Measurements from ENCODE around the gene FCGR2B. TPM values are rescaled to one million over a fixed set of nuclear protein-coding genes. Genes with fewer than 3 reads are reported as not detected.
A peak's percentile ranks its signal among the peaks of the same experiment; 100 is the strongest.
"Not testable (repeated sequence)": the region's sequence is repeated elsewhere in the genome, so short reads cannot be mapped to it uniquely, and the experiment has no call there.

Gene FCGR2B
- polyA plus RNA-seq, 1 experiment = not detected

DNA sequence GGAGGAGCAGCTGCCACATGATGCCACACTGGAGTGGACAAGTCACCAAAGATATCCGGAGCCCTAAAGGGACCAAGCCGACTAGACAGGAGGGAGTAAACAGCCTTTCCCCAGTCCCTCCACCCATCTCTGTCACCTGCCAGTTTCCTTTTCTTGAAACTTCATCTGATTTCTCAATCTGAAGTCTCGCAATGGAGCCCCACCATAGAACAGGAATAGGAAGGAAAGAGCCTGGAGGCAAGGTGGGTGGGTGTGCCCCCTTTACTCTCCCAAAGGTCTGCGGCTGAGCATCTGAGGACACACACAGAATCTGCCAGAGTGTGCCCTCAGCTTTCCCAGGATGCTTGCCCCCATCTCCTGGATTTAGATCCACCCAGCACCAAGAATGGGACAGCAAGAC is 31.9 kb upstream of the FCGR2B start, which contains the start of gene FCGR3B:
TSS of gene FCGR3B (minus strand) at position 101 of the 400 bp plus-strand sequence. CDS start at position 19, 82 bp downstream.
- Histone ChIP-seq H3K9me3 (ENCODE audit: control insufficient read depth, insufficient read depth, low read length) (no peaks in the 10 kb centered on the region), H3K27me3 (ENCODE audit: control insufficient read depth, insufficient read depth, low read length) (no peaks in the 10 kb centered on the region), H3K27ac (ENCODE audit: low read depth, low read length) (no peak within 1 kb of the TSS), H3K4me3 (ENCODE audit: low read depth, low read length) (no peak within 1 kb of the TSS)
- CTCF ChIA-PET = no interaction called here
- no peak for DNase-seq (ENCODE audit: low read depth, low spot score)
- POLR2A ChIA-PET = no interaction called here
- TF ChIP-seq, protein P1, sequence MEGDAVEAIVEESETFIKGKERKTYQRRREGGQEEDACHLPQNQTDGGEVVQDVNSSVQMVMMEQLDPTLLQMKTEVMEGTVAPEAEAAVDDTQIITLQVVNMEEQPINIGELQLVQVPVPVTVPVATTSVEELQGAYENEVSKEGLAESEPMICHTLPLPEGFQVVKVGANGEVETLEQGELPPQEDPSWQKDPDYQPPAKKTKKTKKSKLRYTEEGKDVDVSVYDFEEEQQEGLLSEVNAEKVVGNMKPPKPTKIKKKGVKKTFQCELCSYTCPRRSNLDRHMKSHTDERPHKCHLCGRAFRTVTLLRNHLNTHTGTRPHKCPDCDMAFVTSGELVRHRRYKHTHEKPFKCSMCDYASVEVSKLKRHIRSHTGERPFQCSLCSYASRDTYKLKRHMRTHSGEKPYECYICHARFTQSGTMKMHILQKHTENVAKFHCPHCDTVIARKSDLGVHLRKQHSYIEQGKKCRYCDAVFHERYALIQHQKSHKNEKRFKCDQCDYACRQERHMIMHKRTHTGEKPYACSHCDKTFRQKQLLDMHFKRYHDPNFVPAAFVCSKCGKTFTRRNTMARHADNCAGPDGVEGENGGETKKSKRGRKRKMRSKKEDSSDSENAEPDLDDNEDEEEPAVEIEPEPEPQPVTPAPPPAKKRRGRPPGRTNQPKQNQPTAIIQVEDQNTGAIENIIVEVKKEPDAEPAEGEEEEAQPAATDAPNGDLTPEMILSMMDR (IDR thresholded peaks at IDR 0.05; ENCODE audit: low read depth, low read length) = no peak

DNA sequence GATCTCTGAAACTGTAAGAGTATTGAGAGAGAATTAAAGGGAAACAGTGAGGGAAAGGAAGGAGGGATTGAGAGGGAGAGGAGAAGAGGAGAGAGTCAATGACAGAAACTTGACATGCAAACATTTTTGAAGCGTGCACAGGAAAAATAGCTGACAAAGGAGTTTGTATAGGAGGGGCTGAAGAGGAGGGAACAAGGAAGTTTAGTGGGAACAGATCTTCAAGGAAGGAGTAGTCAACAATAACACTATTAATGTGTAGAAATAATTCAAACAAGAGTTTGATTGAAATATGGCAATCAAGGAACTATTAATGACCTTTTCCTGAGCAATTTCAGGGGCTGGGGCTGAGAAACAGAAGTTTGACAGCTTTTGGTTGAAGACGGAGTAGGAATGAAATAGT is 27.9 kb upstream of the FCGR2B start:
- CTCF ChIA-PET; H3K9me3 ChIP-seq (ENCODE audit: control insufficient read depth, insufficient read depth, low read length); H3K4me3 ChIP-seq (ENCODE audit: low read depth, low read length); H3K27ac ChIP-seq (ENCODE audit: low read depth, low read length); H3K27me3 ChIP-seq (ENCODE audit: control insufficient read depth, insufficient read depth, low read length); DNase-seq (ENCODE audit: low read depth, low spot score); POLR2A ChIA-PET: not testable (repeated sequence)

DNA sequence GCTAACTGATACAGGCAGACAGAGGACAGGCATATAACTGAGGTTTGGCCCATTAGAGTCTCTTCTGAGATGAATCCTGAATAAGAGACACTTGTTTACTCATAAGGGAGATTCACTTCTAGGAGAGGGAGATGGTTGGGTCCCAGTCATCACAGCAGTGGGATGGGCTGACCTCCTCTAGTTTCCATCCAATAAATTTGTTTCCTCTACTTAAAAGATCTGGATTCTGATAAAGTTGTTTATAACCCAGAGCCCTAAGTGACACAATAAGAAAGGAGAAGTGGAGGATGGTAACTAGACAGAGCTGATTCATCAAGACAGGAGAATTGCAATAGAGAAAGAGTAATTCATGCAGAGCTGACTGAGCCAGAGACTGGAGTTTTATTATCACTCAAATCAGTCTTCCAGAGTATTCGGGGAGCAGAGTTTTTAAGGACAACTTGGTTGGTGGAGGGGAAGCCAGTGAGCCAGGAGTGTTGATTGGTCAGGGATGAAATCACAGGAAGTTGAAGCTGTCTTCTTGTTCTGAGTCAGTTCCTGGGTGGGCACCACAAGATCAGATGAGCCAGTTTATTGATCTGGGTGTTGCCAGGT is 26.7 kb upstream of the FCGR2B start:
- H3K4me3 ChIP-seq (ENCODE audit: low read depth, low read length); H3K9me3 ChIP-seq (ENCODE audit: control insufficient read depth, insufficient read depth, low read length); POLR2A ChIA-PET; H3K27me3 ChIP-seq (ENCODE audit: control insufficient read depth, insufficient read depth, low read length); H3K27ac ChIP-seq (ENCODE audit: low read depth, low read length); DNase-seq (ENCODE audit: low read depth, low spot score); CTCF ChIA-PET: not testable (repeated sequence)

GRCh38 chr1:161636976-161637375 is 26.0 kb upstream of the FCGR2B start:
- H3K27me3 ChIP-seq (ENCODE audit: control insufficient read depth, insufficient read depth, low read length); H3K27ac ChIP-seq (ENCODE audit: low read depth, low read length); DNase-seq (ENCODE audit: low read depth, low spot score); CTCF ChIA-PET; H3K4me3 ChIP-seq (ENCODE audit: low read depth, low read length); POLR2A ChIA-PET; H3K9me3 ChIP-seq (ENCODE audit: control insufficient read depth, insufficient read depth, low read length): not testable (repeated sequence)

DNA sequence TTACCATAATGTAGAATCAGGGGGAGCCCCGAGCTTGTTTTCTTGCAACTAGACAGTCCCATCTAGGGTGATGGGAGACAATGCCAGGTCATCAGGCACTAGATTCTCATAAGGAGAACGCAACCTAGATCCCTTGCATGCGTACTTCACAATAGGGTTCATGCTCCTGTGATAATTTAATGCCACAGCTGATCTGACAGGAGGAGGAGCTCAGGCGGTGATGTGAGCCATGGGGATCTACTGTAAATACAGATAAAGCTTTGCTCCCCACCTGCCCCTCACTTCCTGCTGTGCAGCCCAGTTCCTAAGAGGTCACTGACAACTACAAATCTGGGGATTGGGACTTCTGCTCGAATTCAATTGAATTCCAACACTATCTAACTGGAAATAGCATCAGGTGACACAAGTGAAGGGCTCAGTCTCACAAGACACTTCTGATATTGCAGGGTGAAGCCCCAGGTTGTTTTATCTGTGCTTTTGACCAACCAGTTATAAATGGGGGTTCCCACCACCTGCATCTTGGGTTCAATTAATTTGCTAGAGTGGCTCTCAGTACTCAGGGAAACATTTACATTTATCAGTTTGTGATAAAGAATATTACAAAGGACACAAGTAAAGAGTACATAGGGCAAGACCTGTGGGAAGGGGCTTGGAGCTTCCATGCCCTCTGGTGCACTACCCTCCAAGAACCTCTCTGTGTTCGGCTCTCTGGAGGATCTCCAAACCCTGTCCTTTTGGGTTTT is 24.5 kb upstream of the FCGR2B start:
- POLR2A ChIA-PET; H3K27ac ChIP-seq (ENCODE audit: low read depth, low read length); H3K9me3 ChIP-seq (ENCODE audit: control insufficient read depth, insufficient read depth, low read length); CTCF ChIA-PET; H3K4me3 ChIP-seq (ENCODE audit: low read depth, low read length); H3K27me3 ChIP-seq (ENCODE audit: control insufficient read depth, insufficient read depth, low read length); DNase-seq (ENCODE audit: low read depth, low spot score): not testable (repeated sequence)

GRCh38 chr1:161639203-161639602 is 23.7 kb upstream of the FCGR2B start:
- POLR2A ChIA-PET; H3K4me3 ChIP-seq (ENCODE audit: low read depth, low read length); H3K27me3 ChIP-seq (ENCODE audit: control insufficient read depth, insufficient read depth, low read length); H3K27ac ChIP-seq (ENCODE audit: low read depth, low read length); CTCF ChIA-PET; H3K9me3 ChIP-seq (ENCODE audit: control insufficient read depth, insufficient read depth, low read length); DNase-seq (ENCODE audit: low read depth, low spot score): not testable (repeated sequence)

DNA sequence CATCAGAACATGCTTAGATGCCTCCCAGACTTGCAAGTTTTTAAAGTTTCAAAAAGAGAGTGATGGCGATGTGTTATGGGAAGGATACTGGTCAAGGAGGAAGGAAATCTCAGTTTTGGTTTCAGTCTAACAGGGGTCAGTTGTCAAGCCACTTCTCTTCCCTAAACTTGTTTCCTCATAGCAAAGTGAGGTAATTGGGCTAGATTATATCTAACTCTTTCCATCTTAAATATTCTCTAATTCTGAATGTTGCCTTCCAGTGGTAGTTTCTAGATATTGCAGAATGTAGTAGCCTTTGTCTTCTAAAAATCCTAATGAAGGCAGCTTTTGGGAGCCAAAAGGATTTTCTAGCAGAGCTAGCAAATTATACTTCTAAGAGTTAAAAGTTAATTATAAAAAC is 20.2 kb upstream of the FCGR2B start:
- TF ChIP-seq, protein P1 (IDR thresholded peaks at IDR 0.05; ENCODE audit: low read depth, low read length) = peak; percentile 18
- H3K27me3 ChIP-seq (ENCODE audit: control insufficient read depth, insufficient read depth, low read length); H3K4me3 ChIP-seq (ENCODE audit: low read depth, low read length); POLR2A ChIA-PET; H3K9me3 ChIP-seq (ENCODE audit: control insufficient read depth, insufficient read depth, low read length); CTCF ChIA-PET; H3K27ac ChIP-seq (ENCODE audit: low read depth, low read length); DNase-seq (ENCODE audit: low read depth, low spot score): not testable (repeated sequence)

DNA sequence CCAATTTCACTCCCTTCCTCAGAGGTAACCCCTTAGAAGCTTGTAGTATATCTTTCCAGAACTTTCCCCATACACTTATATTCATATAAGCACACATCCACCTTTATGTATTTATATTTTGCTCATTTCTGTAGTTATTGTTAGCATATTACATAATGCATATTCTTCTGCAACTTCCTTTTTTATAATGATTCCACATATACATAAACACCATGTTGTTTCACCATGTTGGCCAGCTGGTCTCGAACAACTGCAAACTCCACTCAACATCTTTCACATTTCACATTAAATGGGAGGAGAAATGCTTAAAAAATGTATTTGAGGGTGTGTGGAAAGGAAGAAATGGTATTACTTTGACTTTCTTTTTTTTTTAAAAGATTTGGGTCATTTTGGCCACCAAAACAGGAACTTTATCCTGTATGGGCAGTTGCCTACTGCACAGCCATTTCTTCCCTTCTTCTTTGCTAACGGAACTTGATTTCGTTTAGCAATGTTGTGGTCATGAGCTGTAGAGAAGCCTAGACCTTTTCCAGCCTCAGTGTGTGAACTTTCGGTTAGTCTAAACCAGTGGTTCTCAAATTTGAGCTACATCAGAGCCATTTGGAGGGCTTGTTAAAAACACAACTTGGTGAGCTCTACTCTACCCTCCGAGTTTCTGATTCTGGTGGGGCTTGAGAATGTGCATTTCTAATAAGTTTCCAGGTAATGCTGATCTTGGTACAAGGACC is 19.3 kb upstream of the FCGR2B start:
- CTCF ChIA-PET; POLR2A ChIA-PET; H3K4me3 ChIP-seq (ENCODE audit: low read depth, low read length); H3K9me3 ChIP-seq (ENCODE audit: control insufficient read depth, insufficient read depth, low read length); H3K27ac ChIP-seq (ENCODE audit: low read depth, low read length); H3K27me3 ChIP-seq (ENCODE audit: control insufficient read depth, insufficient read depth, low read length); DNase-seq (ENCODE audit: low read depth, low spot score): not testable (repeated sequence)

GRCh38 chr1:161644855-161645254 is 18.1 kb upstream of the FCGR2B start:
- H3K27ac ChIP-seq (ENCODE audit: low read depth, low read length); H3K4me3 ChIP-seq (ENCODE audit: low read depth, low read length): not testable (repeated sequence)
- CTCF ChIA-PET = interaction anchor here (1.2 kb wide), 1 partner anchor 82 kb away, joined by 5 read pairs; no protein-coding TSS in a partner anchor

More at GRCh38 chr1:161644855-161645254, 18.1 kb upstream of the FCGR2B start:
- POLR2A ChIA-PET; H3K27me3 ChIP-seq (ENCODE audit: control insufficient read depth, insufficient read depth, low read length); DNase-seq (ENCODE audit: low read depth, low spot score); H3K9me3 ChIP-seq (ENCODE audit: control insufficient read depth, insufficient read depth, low read length): not testable (repeated sequence)
